NCI-H526 treated with DMSO at 0.1 percent for 48 hours (cell line): ENCODE results near the gene USP2.

Experiments
- DNase-seq: peaks from one replicate; lab custom pipeline; 2025; lab: John Stamatoyannopoulos, UW

USP2 gene

GRCh38 chr11:119341222-119342022 is 40.1 kb downstream of the USP2 start:
- no peak for DNase-seq

- DNase-seq = no peak
These were observed 40.9 kb downstream of the USP2 start, which contains the start of gene C1QTNF5 for GRCh38 chr11:119340335-119341221. Gene C1QTNF5 (minus strand): TSS chr11:119340883. CDS start chr11:119340397, 486 bp downstream.

- no peak for DNase-seq
These were observed 41.7 kb downstream of the USP2 start for GRCh38 chr11:119339589-119340334.

- no peak for DNase-seq
These were observed 42.4 kb downstream of the USP2 start for GRCh38 chr11:119338965-119339588.

GRCh38 chr11:119338318-119338890 is 43.1 kb downstream of the USP2 start:
- peak; percentile 92 for DNase-seq

- no peak for DNase-seq
These were observed 43.7 kb downstream of the USP2 start for GRCh38 chr11:119337581-119338317.

- no peak for DNase-seq
These were observed 44.6 kb downstream of the USP2 start for GRCh38 chr11:119336744-119337469.

- no peak for DNase-seq
These were observed 45.6 kb downstream of the USP2 start for GRCh38 chr11:119335655-119336543.

GRCh38 chr11:119335091-119335654 is 46.3 kb downstream of the USP2 start:
- no peak for DNase-seq

GRCh38 chr11:119334174-119334930 is 47.1 kb downstream of the USP2 start, which contains the start of gene RNF26:
Gene RNF26 (plus strand): TSS chr11:119334527. CDS start chr11:119335123, 596 bp downstream.
- peak; percentile 100 for DNase-seq

GRCh38 chr11:119332111-119332765 is 49.3 kb downstream of the USP2 start:
- no peak for DNase-seq

GRCh38 chr11:119330237-119330636 is 51.3 kb downstream of the USP2 start:
- no peak for DNase-seq

- no peak for DNase-seq
These were observed 52.2 kb downstream of the USP2 start for GRCh38 chr11:119329320-119329719.

- DNase-seq = no peak
These were observed 57.3 kb downstream of the USP2 start for GRCh38 chr11:119324189-119324588.

GRCh38 chr11:119323532-119324033 is 57.9 kb downstream of the USP2 start:
- DNase-seq = peak; percentile 79

GRCh38 chr11:119322921-119323531 is 58.5 kb downstream of the USP2 start:
- DNase-seq = no peak
